Activated T-cell treated with anti-CD3 and anti-CD28 coated beads for 48 hours (primary cell): ENCODE results near the gene BTBD9.
"Not testable (repeated sequence)": the region's sequence is repeated elsewhere in the genome, so short reads cannot be mapped to it uniquely, and the experiment has no call there.

Source experiments
- DNase-seq: peaks from one replicate; pipeline ENCODE4 v3.0.0-alpha.2; 2020; ENCODE audit warnings: low read depth

The BTBD9 gene

DNA sequence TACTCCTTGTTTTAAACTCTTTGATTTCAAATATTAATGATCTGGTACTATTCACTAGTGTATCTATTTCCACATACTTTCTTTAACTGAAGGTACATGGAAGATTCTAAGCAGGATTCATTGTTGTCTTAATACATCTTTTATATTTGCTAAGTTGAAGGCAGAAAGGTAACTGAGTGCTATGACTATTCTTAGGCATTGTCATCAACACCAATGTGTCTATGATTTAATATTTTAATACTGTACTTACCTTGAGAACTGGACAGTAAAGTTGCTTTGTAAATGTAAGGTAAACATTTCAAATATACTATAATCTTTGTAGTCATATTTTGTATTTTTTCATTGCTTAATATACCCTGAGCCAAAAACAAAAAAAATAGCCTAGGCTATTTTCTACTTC lies 8.9 kb upstream of the BTBD9 start:
- no peak for DNase-seq

DNA sequence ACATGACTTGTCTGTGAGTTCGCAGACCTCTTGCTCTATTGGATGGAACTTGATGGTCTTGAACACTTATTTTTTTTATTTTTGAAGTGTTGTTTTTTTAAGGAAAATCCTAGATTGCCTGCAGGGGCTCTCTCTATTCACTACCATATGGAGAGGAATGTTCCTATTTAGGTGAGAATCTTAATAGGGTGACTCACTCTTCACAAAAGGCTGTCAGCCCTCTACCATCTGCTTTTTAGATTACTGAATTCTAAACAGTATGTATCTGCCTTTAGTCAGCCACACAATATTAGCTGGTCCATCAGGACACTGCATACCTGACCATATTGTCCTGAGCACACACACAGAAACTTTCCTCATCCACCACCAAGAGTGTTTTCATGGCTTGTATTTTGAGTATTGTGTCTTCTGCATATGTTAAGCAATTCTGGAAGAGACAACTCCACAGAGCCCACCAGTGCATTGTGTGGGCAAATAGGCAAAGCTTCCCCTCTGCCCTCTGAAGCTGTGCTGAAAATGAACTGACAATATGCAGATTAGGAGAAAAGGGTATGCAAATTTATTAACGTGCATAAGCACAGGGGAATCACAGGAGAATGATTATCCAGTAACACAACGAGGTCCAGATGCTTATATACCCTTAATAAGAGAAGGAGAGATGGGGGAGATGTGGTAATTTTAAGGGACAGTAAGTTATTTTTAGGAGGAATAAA lies 6.6 kb upstream of the BTBD9 start:
- DNase-seq, result no peak

DNA sequence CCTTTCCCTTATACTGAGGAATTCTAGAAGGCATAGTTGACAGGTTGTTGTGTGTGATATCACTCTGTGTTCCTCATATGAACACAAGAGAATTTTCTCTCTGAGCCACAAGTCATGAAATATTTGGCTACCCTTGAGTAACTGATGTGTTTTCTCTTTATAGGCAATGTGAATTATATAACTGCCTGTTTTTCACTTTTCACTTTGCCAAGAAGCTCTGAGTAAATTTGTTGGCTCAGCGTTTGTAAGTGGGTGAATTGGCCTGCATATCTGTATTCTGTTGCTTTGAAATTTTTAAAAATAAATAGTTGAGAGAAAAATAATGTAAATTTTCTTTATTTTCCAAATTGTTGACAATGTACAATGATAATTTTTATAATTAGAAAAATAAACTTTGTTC lies 5.2 kb upstream of the BTBD9 start:
- DNase-seq, result no peak

DNA sequence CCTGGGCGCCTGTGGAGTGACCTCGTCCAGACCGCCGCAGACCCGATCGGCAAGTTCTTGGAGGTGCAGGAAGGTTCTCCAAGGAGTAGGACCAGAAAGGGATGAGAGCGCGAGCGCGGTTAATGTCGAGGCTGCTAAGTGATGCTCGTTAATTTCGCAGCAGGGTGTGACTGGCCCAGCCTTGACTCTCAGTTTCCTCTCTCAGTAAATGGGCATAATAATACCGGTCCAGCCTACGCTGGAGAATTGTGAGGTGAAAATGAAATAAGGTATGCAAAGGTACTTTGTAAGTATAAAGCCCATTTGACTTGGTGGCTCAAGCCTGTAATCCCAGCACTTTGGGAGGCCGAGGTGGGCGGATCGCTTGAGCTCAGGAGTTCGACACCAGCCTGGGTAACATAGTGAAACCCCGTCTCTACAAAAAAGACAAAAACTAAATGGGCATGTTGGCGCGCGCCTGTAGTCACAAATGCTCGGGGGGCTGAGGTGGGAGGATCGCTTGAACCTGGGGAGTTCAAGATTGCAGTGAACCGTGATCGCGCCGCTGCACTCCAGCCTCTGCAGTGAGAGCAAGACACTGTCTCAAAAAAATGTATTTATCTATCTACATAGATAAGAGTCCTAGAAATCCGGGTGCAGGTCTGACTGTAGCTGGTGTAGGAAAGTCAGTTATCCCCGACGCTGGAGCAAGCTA lies 634 bp upstream of the BTBD9 start:
- DNase-seq, result peak; percentile 7

DNA sequence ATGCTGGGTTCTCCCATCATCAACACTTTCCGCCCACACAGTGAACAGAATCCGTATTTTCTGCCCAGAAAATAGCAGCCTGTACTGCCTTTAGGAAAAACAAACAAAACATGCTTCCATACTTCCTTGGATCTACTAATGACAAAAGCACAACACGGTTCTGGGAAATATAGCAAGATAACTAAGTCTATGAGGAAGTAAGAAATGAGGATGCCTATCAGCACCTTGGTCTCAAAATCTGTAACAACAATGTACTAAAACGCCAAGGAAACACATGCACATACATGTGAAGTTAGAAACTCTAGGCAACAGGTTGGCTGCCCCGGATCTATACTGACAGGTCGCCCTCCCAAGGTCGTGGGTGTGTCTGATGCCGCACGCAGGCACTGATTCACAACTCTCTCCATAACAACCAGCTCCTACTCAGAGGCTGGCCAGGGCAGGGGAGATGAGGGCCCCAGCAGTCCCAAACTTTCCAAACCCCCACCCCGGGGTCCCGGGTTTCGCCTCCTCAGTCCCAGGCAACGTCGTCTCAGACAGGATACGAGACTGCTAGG lies 710 bp downstream of the BTBD9 start:
- peak; percentile 51 for DNase-seq

DNA sequence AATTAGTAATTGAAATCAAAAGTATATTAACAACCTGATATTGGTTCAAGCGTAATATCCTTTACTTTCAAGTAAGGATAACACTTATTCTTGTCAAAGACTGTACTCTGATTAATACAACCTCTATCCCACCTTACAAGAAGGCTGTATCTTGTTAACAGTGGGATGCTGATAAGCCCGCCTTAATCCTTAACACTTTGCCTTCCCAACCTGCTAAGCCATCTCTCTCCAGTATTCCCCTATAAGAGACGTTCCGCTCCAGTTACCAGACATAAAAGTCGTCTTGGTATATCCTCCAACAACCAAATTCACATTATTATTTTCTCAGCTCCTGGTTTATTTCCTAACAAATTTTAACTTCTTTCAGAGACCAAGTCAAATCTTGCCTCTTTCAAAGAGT lies 2.0 kb downstream of the BTBD9 start:
- no peak for DNase-seq

DNA sequence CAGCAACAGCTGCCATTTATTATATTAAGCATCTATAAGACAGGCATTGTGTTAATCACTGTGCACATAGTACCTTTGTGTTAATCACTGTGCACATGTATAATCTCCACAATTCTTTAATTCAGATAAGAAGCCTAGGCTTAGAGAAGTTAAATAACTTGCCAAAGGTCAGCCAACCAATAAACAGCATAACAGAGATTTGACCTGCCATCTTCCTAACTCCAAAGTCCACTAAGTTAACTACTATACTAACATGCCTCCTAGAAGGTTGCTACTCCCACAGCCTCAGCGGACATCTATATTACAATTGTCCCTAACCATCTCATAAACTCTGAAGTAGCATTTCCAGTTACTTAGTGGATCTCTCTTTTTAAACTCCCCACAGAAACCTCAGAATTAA lies 3.7 kb downstream of the BTBD9 start:
- no peak for DNase-seq

DNA sequence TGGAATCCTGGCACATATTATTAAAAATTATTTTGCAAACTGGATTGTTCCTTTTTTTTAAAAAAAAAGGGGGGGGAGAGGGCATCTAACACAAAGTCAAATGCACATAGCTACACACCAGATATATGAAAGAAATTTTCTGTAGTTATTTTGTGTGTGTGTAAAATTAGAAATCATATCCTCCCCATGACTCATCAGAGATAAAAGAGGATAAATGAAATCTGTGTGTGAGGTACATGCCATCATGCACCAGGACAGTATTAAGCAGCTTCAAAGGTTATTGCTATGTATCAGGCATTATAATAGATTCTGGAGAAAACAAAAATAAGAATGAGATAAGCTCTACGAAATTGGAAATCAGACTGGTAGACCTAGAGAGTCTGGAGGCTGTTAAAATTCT lies 5.2 kb downstream of the BTBD9 start:
- DNase-seq, result no peak

DNA sequence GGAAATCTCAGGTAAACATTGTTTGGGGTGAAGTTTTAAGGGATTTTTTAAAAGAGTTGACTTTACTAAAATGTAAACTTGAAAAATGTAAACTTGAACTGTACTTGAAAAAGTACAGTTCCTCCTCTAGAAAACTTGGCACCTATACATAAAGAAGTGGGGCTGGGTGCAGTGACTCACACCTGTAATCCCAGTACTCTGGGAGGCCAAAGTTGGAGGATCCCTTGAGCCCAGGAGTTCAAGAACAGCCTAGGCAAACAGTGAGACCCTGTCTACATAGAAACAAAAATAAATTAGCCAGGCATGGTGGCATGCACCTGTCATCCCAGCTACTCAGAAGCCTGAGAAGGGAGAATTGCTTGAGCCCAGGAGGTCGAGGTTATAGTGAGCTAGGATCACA lies 7.2 kb downstream of the BTBD9 start:
- DNase-seq, result no peak

DNA sequence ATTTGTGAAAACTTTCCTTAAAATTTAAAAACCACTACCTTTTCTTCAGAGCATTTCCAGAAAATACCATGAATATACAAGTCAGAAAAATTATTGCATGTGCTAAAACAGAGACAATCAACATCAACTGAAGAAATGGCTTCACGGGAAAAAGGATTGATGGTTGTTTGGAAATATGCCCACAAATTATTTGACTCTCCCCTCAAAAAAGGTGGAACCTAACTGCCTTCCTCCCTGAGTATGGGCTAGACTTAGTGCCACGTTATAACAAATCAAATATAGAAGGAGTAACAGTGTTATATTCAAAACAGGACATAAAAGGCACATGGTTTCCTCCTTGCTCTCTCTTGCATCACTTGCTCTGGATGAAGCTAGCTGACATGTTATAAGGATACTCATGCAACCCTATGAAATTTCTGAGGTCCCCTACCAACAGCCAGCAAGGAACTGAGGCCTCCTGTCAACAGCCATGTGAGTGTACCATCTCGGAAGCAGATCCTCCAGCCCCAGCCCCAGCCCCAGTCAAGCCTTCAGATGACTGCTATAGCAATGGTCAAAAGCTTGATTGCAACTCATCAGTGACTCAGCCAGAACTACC lies 8.4 kb downstream of the BTBD9 start:
- DNase-seq, result no peak

DNA sequence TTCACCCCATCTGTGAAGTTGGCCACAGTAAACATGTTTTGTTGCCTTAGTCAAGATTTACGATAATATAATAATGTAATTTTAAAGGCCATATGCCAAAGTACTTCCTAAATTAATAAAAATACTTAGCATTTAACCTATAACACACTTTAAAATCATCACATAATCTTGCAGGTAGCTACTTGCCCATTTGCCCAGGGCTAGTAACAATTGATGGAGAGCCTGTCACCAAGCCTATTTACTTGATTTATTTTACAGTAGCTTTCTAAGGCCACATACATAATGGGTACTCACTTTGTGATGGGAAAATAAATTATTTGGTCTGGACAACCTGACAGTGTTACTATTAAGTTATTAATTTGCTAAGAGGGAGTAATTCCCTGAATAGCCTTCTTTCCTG lies 14.5 kb downstream of the BTBD9 start:
- no peak for DNase-seq

DNA sequence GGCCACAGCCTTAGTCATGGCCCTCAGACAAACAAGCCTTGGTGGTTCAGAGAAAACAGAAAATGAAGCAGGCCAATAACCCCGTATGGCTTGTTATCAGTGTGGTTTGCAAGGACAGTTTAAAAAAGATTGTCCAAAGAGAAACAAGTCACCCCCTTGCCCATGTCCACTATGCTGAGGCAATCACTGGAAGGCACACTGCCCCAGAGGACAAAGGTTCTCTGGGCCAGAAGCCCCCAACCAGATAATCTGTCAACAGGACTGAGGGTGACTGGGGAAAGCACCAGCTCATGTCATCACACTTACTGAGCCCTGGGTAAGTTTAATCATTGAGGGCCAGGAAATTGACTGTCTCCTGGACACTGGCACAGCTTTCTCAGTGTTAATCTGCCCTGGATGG lies 20.4 kb downstream of the BTBD9 start:
- DNase-seq, result not testable (repeated sequence)

DNA sequence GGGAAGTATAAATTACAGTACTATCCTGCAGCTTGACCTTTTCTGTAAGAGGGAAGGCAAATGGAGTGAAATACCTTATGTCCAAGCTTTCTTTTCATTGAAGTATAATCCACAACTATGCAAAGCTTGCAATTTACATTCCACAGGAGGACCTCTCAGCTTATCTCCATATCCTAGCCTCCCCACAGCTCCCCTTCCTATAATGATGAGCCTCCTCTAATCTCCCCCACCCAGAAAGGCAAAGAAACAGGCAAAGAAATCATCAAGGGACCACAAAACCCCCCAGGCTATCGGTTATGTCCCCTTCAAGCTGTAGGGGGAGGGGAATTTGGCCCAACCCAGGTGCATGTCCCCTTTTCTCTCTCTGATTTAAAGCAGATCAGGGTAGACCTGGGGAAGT lies 21.4 kb downstream of the BTBD9 start:
- not testable (repeated sequence) for DNase-seq

DNA sequence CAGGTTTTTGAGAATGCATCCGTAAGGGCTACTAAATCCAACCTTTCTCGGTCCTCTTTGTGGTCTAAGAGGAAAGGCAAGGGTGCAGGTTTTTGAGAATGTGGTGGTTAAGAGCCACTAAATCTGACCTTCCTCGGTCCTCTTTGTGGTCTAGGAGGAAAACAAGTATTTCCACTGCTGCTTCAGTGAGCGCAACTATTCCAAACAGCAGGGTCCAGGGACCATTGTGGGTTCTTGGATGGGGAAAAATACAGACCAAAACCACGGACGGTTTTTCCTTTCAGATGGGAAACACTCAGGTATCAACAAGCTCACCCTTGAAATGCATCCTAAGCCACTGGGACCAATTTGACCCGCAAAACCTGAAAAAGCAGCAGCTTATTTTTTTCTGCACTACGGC lies 21.9 kb downstream of the BTBD9 start:
- DNase-seq, result no peak

DNA sequence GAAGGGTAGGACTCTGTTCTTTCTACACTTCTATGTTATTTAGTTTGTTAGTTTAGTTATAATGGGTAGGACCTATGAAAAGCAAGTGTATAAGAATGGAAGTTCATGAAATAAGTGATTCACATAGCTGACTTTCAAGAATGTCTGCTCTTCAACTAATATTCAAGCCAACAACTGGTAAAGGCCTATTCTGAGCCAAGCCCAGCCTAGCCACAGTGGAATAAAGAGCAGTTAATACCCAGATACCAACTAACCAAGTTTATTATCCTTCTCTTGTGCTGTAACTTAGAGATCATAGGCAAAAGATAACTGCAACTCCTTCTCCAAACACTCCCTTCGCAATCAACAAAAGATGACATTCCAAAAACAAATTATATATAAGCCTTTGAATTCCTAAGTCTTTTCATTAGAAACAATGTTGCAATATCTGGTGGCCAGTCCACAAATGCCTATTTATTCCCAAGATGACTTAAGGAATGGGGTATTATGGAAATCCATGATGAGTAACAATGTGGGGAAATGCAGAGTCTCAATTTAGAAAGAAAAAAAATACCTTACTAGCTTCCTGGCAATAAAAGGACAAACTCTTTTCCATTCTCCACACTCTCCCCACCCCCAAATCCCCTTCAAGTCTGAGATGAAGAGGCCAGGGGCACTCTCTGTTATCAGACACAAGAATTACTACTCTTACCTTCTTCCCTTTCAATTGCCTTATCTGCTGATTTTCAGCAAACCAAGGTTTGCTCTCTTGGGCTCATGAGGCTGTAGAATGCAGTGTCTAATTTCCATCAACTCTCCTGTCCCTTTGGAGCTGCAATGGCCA lies 27.4 kb downstream of the BTBD9 start:
- DNase-seq, result no peak

DNA sequence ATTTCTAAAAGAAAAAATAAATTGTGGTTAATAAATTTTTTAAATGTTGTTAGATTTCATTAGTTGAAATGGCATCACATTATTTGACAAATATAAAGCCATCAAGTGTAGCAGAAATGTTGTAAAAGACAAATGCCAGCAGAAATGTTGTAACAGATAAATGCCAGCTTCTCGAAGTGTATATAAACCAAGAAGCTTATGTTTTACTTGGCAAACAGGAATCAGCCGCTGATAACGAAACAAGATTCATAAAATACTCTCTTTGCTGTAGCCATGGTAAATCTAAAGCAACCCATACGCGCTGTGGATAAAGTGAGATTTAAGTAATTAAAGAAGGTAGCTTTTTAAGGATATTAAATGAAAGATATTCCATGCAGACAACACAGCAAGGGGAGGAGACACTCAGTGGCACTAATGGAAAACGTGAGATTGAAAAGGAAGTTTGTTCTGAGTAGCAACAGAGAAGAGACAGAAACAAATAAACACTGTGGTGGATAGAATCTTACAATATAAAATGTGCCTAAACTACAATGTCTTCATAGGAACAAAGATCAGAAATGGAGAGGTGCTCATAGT lies 29.6 kb downstream of the BTBD9 start:
- no peak for DNase-seq

DNA sequence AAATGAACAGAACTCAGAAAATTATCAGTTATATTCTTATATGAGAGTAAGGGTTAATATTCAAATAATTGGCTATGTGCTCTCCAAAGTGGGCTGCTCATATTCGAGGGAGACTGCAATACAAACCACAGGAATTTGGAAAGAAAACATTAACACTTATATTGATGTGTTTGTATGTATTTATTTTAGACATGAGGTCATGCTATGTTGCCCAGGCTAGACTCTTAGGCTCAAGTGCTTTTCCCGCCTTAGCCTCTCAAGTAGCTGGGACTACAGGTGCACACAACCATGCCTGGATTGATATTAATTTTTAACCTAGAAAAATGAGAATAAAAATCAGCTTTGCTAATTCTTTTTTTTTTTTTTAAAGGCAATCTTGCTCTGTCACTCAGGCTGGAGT lies 35.0 kb downstream of the BTBD9 start:
- DNase-seq, result no peak

DNA sequence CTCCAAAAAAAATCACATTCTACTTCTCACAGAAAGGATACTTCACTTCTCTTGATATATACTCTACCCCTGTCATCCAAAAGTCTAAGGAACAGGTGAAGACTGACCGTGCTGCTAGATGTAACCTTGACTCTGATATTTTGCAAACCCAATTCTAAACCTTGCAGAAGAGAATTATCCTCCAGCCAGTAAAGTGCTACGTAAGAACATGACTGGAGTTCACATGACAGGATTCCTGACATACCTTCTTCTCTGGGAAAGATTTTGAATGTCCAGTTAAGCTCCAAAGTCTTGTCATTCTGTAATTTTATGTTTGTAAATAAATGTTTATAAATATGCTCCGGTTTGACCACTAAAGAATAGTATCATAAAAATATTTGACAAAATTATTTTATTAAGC lies 35.8 kb downstream of the BTBD9 start:
- no peak for DNase-seq

DNA sequence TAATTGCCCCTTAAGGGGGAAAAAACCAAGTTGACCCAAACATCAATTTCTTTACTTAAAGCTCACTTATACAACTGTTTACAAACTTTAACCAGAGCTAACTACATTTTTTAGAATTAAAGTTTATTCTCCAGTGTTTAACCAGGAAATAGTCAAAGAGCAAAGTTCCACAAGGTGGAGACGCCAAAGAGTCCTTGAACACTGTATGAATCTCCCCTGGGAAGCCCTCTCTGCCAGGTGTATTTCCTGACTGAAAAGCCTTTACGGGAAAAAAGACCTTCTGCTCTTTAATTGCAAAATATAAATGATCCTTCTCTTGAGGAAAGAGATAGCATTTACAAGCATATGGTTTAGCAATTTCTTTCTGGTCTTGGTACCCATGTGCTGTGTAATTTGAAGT lies 36.2 kb downstream of the BTBD9 start:
- no peak for DNase-seq

DNA sequence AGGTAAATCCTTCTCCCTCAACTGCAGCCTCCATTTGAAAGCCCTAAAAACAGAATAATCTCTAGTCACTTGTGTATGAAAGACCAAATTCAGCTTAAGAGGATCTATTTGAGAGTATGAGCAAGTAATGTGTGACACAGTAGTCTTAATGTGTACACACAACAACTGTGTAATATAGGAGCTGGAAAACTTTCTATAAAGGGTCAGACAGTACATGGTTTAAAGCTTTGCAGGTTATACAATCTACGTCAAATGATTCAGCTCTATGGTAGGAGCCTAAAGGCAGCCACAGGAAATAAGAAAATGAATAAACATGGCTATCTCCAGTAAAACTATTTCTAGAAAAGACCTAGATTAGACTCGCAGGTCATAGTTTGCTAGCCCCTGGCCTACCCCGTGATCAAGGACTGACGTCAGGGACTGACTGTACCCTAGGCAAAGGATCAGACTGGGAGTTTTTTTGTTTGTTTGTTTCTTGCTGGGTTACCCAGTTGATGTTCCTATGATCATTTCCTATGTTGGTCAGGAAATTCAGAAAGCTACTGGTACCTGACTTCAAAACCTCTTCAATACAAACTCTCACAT lies 39.7 kb downstream of the BTBD9 start:
- DNase-seq, result no peak

DNA sequence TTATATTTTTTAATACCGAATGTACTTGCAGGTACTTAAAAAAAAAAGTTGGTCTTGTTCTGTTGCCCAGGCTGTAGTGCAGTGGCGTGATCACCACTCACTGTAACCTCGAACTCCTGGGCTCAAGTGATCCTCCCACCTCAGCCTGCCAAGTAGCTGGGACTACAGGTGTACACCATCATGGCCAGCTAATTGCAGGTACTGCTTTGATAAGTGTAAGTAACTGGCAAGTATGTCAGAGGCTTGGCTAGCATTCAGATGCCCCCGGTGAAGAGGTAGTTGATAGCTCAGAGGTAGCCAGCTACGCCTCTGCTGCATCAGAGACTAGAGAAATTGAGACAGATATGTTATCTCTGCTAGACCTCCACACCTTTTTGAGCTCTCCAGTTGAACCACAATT lies 40.5 kb downstream of the BTBD9 start:
- DNase-seq, result no peak
